Ishikawa (cell line): Measurements from ENCODE around the gene ATG5.

ENCODE experiments used
- CEBPB ChIP-seq: IDR thresholded peaks from 2 replicates; pipeline ENCODE4 v1.6.1; 2012
- CREB1 ChIP-seq: IDR thresholded peaks from 2 replicates; pipeline ENCODE4 v1.6.1; 2012; ENCODE audit warnings: low read depth
- EGR1 ChIP-seq: IDR thresholded peaks from 2 replicates; pipeline ENCODE4 v1.6.1; 2012
- EP300 ChIP-seq: IDR thresholded peaks from 2 replicates; pipeline ENCODE4 v1.6.1; 2012; ENCODE audit warnings: borderline replicate concordance
- FOXM1 ChIP-seq: IDR thresholded peaks from 2 replicates; pipeline ENCODE4 v1.6.1; 2012; ENCODE audit warnings: low read depth, borderline replicate concordance
- NFIC ChIP-seq: IDR thresholded peaks from 2 replicates; pipeline ENCODE4 v1.6.1; 2012
- RAD21 ChIP-seq: IDR thresholded peaks from 2 replicates; pipeline ENCODE4 v1.6.1; 2012; ENCODE audit warnings: low read depth
- TAF1 ChIP-seq: IDR thresholded peaks from 2 replicates; pipeline ENCODE4 v1.6.1; 2012; ENCODE audit warnings: low read depth, mild to moderate bottlenecking
- TCF12 ChIP-seq: IDR thresholded peaks from 2 replicates; pipeline ENCODE4 v1.6.1; 2012; ENCODE audit warnings: low read depth
- TEAD4 ChIP-seq: IDR thresholded peaks from 2 replicates; pipeline ENCODE4 v1.6.1; 2012
- YY1 ChIP-seq: IDR thresholded peaks from 2 replicates; pipeline ENCODE4 v1.6.1; 2012; ENCODE audit warnings: low read depth
- ZBTB7A ChIP-seq: IDR thresholded peaks from 2 replicates; pipeline ENCODE4 v1.6.1; 2012; ENCODE audit warnings: low read depth
- TF ChIP-seq, protein P1 (sequence below): IDR thresholded peaks from 2 replicates; pipeline ENCODE4 v1.6.1; 2012
- TF ChIP-seq, protein P2 (sequence below): IDR thresholded peaks from 2 replicates; pipeline ENCODE4 v1.6.1; 2012; ENCODE audit warnings: low read depth, mild to moderate bottlenecking
- TF ChIP-seq, protein P3 (sequence below): IDR thresholded peaks from 2 replicates; pipeline ENCODE4 v1.6.1; 2012

ATG5 gene

DNA sequence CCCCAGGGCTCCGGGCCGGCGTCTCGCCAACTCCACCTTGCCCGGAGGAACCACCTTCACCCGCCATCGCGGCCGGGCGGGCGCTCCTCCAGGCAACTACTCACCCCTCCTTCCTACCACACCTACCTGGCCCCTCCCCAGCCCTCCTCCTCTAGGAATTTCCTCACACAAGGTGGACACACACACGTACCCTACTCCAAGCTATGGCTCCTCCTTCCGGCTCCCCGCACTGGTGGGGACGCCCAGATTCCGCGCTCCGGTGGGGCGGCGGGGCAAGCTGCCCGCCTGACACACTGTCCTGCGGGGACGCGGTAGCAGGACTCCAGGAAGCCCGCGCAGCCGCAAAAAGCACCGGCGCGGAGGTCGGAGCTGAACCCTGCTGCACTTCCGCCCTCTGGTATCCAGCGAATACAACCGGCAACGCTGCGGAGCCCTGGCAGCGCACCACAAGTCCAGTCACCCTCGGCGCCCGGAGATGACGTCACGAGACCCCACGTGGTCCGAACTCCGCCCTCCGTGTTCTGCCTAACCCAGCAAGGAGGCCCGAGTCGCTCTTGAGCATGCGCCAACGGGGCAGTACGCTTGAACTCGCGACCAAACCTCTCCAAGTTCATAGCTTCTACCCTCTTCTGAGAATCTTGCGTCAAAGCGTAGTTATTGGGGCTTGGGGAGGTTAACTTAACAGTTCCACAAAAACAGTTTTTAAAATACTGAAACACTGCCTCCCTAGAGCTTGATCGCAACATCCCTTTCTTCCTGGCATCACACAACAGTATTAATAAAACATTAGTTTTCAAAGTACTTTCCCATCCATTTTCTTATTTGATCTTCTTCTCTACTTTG, at the start of gene ATG5:
ATG5 (minus strand) TSS at position 425 of the 843 bp plus-strand sequence. CDS start 9,552 bp downstream, outside the sequence.
- TF ChIP-seq RAD21 (0 out of 2 replicates have a peak, but pooled peaks have one; percentile 1), EGR1 (no peak), TCF12 (peak; percentile 77), ZBTB7A (0 out of 2 replicates have a peak, but pooled peaks have one; percentile 43), FOXM1 (no peak), CREB1 (peak; percentile 91), EP300 (no peak), TAF1 (peak; percentile 73), CEBPB (peak; percentile 45; the same call in 1 of the 2 replicates), TEAD4 (peak; percentile 80), NFIC (peak; percentile 54; the same call in 1 of the 2 replicates), YY1 (peak; percentile 80)
- TF ChIP-seq, protein P1, sequence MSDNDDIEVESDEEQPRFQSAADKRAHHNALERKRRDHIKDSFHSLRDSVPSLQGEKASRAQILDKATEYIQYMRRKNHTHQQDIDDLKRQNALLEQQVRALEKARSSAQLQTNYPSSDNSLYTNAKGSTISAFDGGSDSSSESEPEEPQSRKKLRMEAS = peak; percentile 83
- TF ChIP-seq, protein P2, sequence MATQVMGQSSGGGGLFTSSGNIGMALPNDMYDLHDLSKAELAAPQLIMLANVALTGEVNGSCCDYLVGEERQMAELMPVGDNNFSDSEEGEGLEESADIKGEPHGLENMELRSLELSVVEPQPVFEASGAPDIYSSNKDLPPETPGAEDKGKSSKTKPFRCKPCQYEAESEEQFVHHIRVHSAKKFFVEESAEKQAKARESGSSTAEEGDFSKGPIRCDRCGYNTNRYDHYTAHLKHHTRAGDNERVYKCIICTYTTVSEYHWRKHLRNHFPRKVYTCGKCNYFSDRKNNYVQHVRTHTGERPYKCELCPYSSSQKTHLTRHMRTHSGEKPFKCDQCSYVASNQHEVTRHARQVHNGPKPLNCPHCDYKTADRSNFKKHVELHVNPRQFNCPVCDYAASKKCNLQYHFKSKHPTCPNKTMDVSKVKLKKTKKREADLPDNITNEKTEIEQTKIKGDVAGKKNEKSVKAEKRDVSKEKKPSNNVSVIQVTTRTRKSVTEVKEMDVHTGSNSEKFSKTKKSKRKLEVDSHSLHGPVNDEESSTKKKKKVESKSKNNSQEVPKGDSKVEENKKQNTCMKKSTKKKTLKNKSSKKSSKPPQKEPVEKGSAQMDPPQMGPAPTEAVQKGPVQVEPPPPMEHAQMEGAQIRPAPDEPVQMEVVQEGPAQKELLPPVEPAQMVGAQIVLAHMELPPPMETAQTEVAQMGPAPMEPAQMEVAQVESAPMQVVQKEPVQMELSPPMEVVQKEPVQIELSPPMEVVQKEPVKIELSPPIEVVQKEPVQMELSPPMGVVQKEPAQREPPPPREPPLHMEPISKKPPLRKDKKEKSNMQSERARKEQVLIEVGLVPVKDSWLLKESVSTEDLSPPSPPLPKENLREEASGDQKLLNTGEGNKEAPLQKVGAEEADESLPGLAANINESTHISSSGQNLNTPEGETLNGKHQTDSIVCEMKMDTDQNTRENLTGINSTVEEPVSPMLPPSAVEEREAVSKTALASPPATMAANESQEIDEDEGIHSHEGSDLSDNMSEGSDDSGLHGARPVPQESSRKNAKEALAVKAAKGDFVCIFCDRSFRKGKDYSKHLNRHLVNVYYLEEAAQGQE = no peak
- TF ChIP-seq, protein P3, sequence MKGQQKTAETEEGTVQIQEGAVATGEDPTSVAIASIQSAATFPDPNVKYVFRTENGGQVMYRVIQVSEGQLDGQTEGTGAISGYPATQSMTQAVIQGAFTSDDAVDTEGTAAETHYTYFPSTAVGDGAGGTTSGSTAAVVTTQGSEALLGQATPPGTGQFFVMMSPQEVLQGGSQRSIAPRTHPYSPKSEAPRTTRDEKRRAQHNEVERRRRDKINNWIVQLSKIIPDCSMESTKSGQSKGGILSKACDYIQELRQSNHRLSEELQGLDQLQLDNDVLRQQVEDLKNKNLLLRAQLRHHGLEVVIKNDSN = peak; percentile 97

DNA sequence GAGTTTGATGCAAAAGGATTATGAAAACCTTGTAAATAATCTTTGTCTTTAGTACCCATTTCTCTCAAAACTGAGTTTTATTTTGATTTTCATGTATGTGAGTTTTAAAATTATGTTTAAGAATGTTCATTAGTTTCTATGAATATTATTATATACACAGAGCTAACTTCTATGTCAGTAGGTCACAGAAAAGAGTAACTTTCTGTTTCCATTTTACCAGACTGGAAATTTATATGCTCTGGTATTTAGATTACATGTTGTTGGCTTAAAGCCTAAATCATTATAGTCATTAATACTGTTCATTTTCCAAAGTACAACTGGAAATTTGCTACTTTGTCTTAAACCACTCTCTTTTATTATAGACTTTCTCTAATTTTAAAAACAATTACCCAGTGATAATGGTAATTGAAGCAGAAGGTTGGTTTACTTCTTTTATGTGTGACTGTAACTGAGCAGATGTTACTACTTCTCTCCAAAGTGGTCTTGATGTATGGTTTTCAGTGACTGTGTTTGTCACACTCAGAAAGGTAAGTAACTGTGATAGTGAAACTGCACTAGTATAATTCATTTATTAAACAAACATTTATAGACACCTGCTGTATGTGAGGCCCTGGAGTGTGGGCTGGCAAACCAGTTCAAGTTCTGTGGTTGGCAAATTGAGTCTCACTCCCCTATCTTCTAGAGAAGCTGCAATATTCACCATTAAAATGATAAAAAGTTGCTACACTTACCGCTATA, 48.1 kb upstream of the ATG5 start:
- TF ChIP-seq ZBTB7A = no peak

DNA sequence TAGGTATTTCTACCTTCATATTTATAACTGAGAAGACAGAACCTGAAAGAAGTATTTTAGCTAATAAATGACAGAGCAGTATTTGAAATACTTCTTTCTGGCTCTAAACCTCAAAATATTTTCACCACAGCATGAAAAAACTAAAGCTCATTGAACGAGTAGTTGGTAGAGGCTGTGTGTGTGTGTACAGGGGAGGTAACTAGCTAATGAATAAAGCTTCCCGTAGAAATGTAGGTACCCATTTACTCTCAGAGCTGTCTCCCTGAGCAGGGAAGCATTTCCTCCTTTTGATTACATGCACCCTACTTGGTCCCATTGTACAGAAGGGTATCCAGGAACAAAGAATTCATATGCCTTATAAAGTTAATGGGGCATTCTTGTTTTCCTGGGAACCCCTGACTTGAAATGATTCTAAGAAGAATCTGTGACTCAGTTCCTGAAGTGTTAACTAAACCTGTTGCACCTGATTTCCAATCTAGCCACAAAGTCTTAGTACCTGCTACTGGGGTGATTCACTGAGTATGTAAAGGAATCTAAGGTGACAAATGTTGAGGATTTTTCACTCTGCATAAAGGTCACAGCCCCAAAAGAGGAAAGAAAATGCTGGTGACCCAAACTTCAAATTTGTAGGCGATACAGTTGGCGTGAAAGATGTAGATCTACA, 47.4 kb upstream of the ATG5 start:
- no peak for TF ChIP-seq TEAD4
- no peak for TF ChIP-seq CREB1
- no peak for TF ChIP-seq CEBPB
- TF ChIP-seq, protein P1 = no peak
- TF ChIP-seq, protein P2 = no peak
- TF ChIP-seq TAF1 = no peak
- TF ChIP-seq NFIC = no peak

DNA sequence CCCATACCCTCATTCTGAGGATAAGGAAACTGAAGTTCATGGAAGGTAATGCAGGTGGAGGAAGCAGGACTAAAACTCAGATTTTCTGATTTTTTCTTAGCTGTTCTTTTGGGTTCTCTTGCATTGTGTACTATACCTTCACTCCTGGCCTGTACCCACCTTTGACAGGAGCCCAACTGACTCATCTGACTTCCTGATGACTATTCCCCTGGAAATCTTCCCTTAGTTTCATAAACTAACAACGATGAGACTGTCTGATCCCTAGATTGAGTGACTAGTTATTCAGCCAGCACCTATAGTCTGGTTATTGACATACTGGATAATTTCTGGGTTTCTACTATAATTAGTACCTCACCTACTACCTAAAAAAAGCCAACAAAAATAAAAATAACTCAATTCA, 45.1 kb upstream of the ATG5 start:
- TF ChIP-seq ZBTB7A = no peak
- TF ChIP-seq CEBPB = no peak
- TF ChIP-seq TAF1 = no peak
- no peak for TF ChIP-seq FOXM1
- TF ChIP-seq, protein P2 = no peak
- TF ChIP-seq NFIC = no peak
- TF ChIP-seq, protein P3 = no peak
- no peak for TF ChIP-seq YY1
- TF ChIP-seq RAD21 = no peak
- TF ChIP-seq EGR1 = no peak
- TF ChIP-seq TCF12 = no peak
- TF ChIP-seq, protein P1 = no peak
- no peak for TF ChIP-seq CREB1
- TF ChIP-seq TEAD4 = no peak
- TF ChIP-seq EP300 = no peak
